ENCODE results near the gene PPARA. TPM values are rescaled to one million over a fixed set of nuclear protein-coding genes. Genes with fewer than 3 reads are reported as not detected.
"Not testable (repeated sequence)": the region's sequence is repeated elsewhere in the genome, so short reads cannot be mapped to it uniquely, and the experiment has no call there.

The PPARA gene
- total and polyA plus RNA-seq, 2 donors (not counting 1 experiment from before 2014, with no cell fraction given), result 4.1 to 29.8 TPM

- H3K27me3 Mint-ChIP-seq, result peaks cover 56% of the 10 kb centered on the region
- H3K36me3 ChIP-seq (replicated peaks in 1 of 2; ENCODE audit: control extremely low read depth in 1 of 2, control insufficient read depth in 1 of 2, extremely low read depth in 1 of 2, insufficient read depth in 2 of 2, low read length in 1 of 2); DNase-seq; POLR2A ChIA-PET; H3K4me2 ChIP-seq (replicated peaks; ENCODE audit: low read depth, low read length, poor library complexity, severe bottlenecking); H3K4me1 ChIP-seq (ENCODE audit: control insufficient read depth in 2 of 2, insufficient read depth in 2 of 2, low read length in 2 of 2); H3K27ac Mint-ChIP-seq; H3K9me3 Mint-ChIP-seq (ENCODE audit: insufficient read depth); H4K20me1 ChIP-seq (ENCODE audit: control insufficient read depth, insufficient read depth, low read length, poor library complexity, severe bottlenecking); H3K27ac ChIP-seq (ENCODE audit: low read length in 2 of 2); H3K4me3 ChIP-seq (ENCODE audit: control extremely low read depth in 1 of 5, extremely low read depth in 1 of 5, insufficient read depth in 1 of 5, low read depth in 2 of 5, low read length in 4 of 5); intact Hi-C loops (cut with micrococcal nuclease); H2AFZ ChIP-seq (ENCODE audit: insufficient read depth, low read depth, low read length, poor library complexity, severe bottlenecking); H3K4me3 Mint-ChIP-seq; H3K79me2 ChIP-seq (ENCODE audit: control insufficient read depth, insufficient read depth, low read length); ATAC-seq (ENCODE audit: low read depth); H3K9ac ChIP-seq (ENCODE audit: low read length); CTCF ChIA-PET: not testable (repeated sequence)
- H3K4me1 Mint-ChIP-seq, result peaks cover 16% of the 10 kb centered on the region
- H3K9me3 ChIP-seq (ENCODE audit: control extremely low read depth in 1 of 3, control insufficient read depth in 2 of 3, insufficient read depth in 1 of 3, low read length in 2 of 3), result peaks cover 0 to 17% (median 0%) of the 10 kb centered on the region in 3 donors
- WGBS (ENCODE audit: insufficient coverage), result 92% methylated on average over 2 of the region's 6 CpGs
- H3K27me3 ChIP-seq (replicated peaks in 1 of 4; ENCODE audit: control extremely low read depth in 1 of 4, control insufficient read depth in 3 of 4, insufficient read depth in 4 of 4, low read length in 3 of 4), result peaks cover 0 to 40% (median 28%) of the 10 kb centered on the region in 4 experiments
These were observed 114.2 kb downstream of the PPARA start for GRCh38 chr22:46264520-46264919.

GRCh38 chr22:46265627-46266026 is 115.3 kb downstream of the PPARA start:
- H3K79me2 ChIP-seq (ENCODE audit: control insufficient read depth, insufficient read depth, low read length); H2AFZ ChIP-seq (ENCODE audit: insufficient read depth, low read depth, low read length, poor library complexity, severe bottlenecking); H3K27ac Mint-ChIP-seq; H3K9me3 Mint-ChIP-seq (ENCODE audit: insufficient read depth); H3K4me1 ChIP-seq (ENCODE audit: control insufficient read depth in 2 of 2, insufficient read depth in 2 of 2, low read length in 2 of 2); H3K27ac ChIP-seq (ENCODE audit: low read length in 2 of 2); DNase-seq; CTCF ChIA-PET; H3K4me3 Mint-ChIP-seq; H3K4me3 ChIP-seq (ENCODE audit: control extremely low read depth in 1 of 5, extremely low read depth in 1 of 5, insufficient read depth in 1 of 5, low read depth in 2 of 5, low read length in 4 of 5); H3K36me3 ChIP-seq (replicated peaks in 1 of 2; ENCODE audit: control extremely low read depth in 1 of 2, control insufficient read depth in 1 of 2, extremely low read depth in 1 of 2, insufficient read depth in 2 of 2, low read length in 1 of 2); H3K9ac ChIP-seq (ENCODE audit: low read length); intact Hi-C loops (cut with micrococcal nuclease); H3K4me2 ChIP-seq (replicated peaks; ENCODE audit: low read depth, low read length, poor library complexity, severe bottlenecking); ATAC-seq (ENCODE audit: low read depth); H4K20me1 ChIP-seq (ENCODE audit: control insufficient read depth, insufficient read depth, low read length, poor library complexity, severe bottlenecking): not testable (repeated sequence)
- peaks cover 16% of the 10 kb centered on the region for H3K4me1 Mint-ChIP-seq
- WGBS (ENCODE audit: insufficient coverage), result 91% methylated on average over 3 of the region's 4 CpGs
- Histone ChIP-seq H3K9me3 (ENCODE audit: control extremely low read depth in 1 of 3, control insufficient read depth in 2 of 3, insufficient read depth in 1 of 3, low read length in 2 of 3) (peaks cover 0 to 17% (median 0%) of the 10 kb centered on the region in 3 donors), H3K27me3 (replicated peaks in 1 of 4; ENCODE audit: control extremely low read depth in 1 of 4, control insufficient read depth in 3 of 4, insufficient read depth in 4 of 4, low read length in 3 of 4) (peaks cover 0 to 32% (median 20%) of the 10 kb centered on the region in 4 experiments)
- peaks cover 45% of the 10 kb centered on the region for H3K27me3 Mint-ChIP-seq
- POLR2A ChIA-PET, result interaction anchor here (0.6 kb wide), 1 partner anchor 494 kb away, joined by 9 read pairs; no protein-coding TSS in a partner anchor

Measured in B cell (primary cell).